ENCODE measurements around the gene CNTN4.

GRCh38 chr3:2659896-2660295 lies 561.2 kb downstream of the CNTN4 start:
- no peak for TF ChIP-seq CTCF (conservative IDR thresholded peaks at IDR 0.05; ENCODE audit: low read depth, low read length)
- no peak for TF ChIP-seq EZH2 (IDR thresholded peaks at IDR 0.05; ENCODE audit: borderline replicate concordance, low read depth, low read length, poor library complexity, severe bottlenecking)

Measured in A673 (cell line).